HL-60 (cell line): ENCODE measurements around the gene CST5.

Experiments
- CTCF ChIP-seq: IDR thresholded peaks from one replicate; pipeline ENCODE4 v1.5.1; 2011; ENCODE audit warnings: low read length, control low read depth, inconsistent platforms; ENCODE audit not compliant: insufficient read depth
- POLR2AphosphoS5 ChIP-seq: IDR thresholded peaks from 2 replicates; pipeline ENCODE4 v1.6.1; 2012; ENCODE audit warnings: low read depth
- REST ChIP-seq: IDR thresholded peaks from 2 replicates; pipeline ENCODE4 v1.6.1; 2012; ENCODE audit warnings: low read depth; ENCODE audit not compliant: insufficient replicate concordance

GRCh38 chr20:23841693-23842092 lies 37.9 kb downstream of the CST5 start:
- TF ChIP-seq POLR2AphosphoS5 (no peak), CTCF (no peak), REST (no peak)
